LoVo (cell line): Measurements from ENCODE around the gene DLX2.
A peak's percentile ranks its signal among the peaks of the same experiment; 100 is the strongest.

Experiments used
- DNase-seq: peaks from one replicate; pipeline ENCODE4 v3.0.0-alpha.2; 2016; ENCODE audit warnings: low spot score

Gene DLX2

GRCh38 chr2:172107690-172108586 lies 5.2 kb upstream of the DLX2 start:
- DNase-seq = no peak

- no peak for DNase-seq
Observed at GRCh38 chr2:172106108-172106961, 3.6 kb upstream of the DLX2 start.

DNA sequence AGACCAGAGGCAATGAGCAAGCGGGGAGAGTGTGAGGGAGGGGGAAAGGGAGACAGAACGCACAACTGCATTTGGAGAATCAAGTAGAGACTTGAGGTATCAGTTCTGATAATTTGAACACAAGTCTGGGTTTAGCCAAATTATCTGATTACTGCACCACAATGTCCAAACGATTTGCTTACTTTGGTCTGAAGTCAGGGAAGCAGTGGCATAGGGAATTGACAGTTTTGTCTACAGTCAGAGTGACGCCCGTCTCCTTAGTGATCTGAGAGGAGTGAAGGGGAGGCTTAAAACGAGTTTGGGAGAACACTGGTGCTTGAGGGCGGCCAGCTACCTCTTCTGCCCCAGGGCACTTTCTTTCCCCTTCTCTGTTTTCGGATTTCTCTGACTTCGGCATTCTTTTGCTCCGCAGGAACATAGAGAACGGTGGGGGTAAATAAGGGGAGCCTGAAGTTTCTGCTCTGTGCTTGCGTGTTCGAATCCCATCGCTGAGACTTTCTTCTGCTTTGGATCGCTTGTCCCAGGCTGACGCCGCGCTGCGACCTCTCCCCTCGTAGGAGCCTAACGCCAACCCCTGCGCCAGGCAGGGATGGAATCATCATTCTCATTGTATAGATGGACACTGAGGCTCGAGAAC lies 2.9 kb upstream of the DLX2 start:
- no peak for DNase-seq

DNA sequence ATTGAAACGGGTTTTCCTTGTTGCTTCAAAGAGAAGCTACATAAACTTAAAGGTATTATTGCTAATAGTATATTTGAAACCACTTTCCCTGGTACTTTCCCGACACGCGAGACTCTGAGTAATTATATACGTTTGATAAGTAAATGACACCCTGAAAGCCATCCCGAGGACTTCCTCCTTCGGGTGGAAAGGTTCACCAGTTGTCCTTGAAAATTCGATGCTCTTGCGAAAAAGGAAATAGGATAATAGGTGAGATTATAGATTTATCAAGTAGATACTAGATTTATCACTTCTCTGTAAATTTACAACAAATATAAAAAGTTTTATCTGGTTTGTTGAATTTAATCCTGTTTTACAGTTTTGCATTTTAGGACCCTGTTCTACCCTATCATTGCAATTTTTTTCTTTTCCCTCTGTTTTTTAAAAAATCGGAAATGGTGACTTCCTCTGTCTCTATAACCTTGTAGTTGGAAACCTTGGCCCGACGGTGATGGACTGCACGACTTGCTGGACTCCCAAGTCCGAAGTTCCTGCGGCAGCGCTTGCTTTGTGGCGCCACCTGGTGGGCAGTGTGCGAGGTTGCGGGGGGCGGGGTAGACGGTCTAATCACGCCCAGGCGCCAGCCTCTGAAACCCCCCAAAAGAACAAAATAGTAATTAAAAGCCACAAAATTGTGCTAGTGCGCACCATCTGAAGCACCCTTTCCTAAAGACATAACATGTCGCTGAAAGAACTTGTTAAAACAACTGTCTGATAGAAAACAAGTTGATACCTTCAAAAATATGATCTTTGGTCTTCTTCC lies 972 bp upstream of the DLX2 start:
- peak; percentile 81 for DNase-seq

GRCh38 chr2:172101821-172102390 lies 794 bp downstream of the DLX2 start:
- DNase-seq = no peak

DNA sequence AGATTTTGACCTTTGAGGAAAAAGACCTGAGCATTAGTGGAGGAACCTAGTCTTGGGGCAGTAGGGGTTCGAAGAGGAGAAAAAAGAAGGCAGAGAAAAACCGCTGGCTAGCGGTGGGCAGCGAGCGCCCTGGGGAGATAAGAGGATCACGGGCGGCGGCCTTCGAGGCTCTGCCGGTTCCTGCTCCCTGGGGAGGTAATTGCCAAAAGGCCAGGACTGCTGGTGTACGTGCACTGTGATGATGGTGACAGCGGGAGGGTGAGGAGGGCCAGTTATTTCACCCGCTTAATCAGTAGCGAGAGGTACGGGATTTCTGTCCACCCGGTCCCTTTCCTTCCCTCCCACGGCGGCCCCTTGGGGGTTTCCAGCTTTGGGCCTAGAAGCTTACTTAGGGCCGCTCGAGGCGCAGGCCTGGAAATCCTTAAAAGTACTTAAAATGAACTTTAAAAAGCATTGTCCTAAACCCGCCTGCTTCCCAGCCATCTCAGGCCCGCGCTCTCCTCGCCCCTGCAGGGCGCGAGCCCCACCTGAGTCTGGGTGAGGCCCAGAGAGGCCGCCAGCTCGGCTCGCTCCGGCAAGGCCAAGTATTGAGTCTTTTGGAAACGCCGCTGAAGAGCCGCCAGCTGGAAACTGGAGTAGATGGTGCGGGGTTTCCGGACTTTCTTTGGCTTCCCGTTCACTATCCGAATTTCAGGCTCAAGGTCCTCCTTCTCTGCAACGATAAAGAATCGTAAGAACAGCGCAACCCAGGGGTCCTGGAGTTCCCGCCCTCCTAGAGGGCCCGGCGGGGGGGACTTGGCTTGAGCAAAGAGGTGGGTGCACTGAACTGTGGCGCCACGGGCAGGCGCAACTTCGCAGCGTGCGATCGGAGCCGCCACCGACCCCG lies 1.5 kb downstream of the DLX2 start:
- no peak for DNase-seq

DNA sequence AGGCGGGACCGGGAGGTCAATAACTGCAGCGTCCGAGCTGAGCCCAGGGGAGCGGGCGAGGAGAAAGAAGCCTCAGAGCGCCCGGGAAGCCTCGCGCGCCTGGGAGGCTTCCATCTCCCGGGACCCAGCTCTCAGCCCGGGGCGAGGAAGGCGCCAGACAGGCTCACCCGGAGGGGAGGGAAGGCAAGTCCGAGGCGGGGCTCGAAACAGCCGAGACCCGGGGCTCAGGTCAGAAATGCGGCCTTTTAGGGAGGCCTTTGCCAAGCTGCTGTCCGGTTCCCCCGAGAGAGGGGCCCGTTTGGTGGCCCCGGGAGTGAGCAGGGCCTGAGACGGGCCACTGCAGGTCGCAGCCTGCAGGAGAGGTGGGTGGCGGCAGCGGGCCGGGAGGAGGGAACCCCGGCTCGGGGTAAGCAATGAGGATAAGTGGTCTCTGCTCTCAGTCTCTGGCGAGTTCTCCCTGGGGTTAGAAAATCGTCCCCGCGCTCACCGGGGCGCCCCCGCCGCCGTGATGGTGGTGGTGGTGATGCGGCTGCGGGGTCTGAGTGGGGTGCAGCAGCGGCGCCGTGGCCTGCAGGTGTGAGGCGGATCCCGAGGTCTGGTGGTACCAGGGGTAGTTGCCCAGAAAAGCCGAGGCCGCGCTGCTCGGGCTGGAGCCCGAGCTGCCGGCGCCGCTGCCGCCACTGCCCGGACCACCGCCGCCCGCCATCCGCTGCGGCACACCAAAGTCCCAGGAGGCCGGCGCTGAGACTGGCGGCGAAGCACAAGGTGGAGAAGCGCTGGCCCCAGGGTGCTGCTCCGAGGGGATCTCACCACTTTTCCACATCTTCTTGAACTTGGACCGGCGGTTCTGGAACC lies 2.4 kb downstream of the DLX2 start:
- no peak for DNase-seq

DNA sequence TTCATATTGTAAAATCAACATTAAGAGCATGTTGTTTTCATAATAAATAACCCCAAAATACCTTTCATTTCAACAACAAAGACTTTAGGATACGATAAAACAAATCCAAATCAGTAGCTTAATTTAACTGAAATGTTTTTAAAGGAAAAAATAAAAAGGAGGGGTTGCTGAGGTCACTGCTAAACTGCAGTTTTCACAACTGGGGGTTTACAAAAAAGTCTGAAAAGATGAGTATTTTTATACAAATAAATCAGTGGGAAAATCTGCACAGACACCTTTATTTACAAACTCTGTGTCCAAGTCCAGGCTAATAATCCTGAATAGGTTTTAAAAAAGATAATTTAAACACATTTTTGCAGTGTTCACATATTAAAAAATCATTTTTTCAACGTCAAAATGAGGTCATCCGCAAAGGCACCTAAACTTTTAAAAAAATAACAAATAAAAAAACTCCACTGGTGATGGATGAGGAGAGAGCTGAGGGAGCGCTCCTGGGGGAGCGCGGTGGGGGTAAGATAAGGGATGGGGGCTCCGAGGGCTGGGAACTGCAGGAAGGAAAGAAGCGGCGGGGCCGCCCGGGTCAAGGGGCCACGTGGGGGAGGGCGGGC lies 3.1 kb downstream of the DLX2 start:
- no peak for DNase-seq

DNA sequence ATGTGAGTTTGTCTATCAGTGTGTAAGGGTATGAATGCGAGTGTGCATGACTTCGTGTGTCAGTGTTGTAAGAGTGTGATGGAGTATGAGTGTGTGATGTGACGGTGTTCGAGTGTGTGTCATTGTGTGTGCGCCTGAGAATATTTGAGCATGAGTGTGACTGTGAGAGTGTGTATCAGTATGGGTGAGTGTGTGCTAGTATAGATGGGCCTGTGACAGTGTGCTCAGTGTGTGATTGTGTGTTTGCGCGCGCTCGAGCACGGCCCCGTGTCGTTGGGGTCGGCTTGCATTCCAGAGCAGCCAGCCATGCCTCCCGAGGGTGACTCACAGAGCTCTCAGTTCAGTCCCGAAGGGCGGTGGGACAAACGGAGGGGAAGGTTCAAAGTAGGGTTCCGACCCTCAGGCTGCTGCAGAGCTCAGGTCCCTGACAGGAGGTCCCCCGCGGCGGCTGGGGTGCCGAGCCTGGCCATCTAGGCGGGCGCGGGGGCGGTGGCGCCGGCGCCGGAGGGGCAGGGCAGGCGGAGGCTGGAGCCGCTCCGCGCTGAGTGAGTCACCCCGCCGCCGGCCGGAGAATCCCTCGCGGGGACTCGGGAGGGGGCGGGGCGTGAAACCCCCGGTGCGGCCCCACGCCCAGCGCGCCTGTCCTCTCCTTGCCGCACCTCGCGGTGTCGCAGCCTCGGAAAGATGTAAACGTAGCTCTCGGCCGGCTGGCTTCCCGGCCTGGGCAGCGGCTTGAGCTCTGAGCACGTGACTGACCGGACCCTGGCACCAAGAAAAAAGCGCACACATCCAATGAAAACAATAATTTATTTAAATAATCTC lies 3.8 kb downstream of the DLX2 start:
- DNase-seq = peak; percentile 85

- no peak for DNase-seq
Observed at GRCh38 chr2:172098287-172098649, 4.4 kb downstream of the DLX2 start.

DNA sequence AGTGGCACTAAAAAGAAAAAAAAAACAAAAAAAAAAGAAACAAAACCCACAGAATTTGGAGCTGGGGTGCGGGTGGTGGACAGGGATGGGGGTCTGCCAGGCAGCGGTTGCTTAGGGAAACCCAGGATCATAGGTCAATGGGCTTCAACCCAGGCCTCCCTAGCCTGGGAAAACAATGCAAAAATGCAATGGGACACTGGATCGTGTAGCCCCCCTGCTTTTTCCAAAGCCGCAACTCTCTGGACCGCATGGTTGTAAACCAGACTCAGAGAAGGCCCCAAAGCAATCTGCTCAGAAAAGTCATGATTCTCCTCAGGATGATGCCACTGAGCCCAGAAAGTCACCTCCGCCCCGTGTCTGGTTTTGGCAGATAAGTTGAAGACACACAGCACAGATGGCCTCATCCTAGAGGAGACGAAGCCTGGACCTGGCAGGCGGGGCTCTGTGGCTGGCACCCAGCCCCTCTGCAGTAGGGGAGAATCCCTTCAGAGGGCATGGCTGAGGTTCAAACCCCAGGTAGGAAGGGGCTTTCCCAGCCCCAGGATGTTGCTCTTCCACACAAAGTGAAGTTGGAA lies 5.1 kb downstream of the DLX2 start:
- DNase-seq = no peak

DNA sequence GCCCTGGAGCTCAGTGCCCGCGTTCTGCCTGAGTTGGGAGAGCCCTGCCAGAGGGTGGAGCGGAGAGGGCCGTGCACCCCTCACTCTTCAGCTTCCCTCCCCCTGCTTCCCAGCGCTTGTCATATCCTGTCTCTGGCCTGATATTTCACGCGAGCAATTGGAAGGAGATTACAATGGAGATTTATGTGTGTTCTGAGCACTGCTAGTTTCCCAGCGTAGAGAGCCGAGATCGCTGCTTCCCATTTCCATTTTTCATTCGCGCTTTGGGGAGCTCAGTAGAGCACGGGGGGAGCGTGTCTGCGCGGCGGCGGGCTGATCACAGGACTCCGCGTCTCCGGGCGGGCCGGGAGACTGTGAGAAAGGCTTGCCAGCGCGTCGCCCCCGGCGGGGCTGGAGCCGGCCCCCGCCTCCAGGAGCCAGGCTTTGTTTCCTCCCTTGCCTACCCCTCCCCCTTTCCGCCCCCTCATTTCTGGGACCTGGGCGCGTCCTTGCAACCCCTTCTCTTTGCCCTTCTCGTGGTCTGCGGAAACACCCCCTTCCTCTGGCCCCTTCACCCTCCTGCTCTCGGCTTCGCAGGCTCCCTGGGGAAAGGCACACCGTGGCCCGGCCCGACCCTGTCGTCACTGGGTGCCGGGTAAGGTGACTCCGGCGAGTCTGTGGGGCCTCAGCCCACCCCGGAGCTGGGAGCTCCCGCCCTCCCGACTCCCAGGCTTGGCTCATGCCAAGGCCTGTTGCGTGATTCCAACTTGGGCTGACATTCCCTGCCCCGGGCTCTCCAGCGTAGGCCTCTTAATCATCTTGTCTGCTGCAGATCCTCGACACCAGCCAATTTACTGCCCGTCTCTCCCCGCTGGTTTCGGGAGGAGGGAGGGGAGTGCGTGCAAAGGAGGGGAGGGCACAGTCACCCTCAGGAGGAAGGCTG lies 5.8 kb downstream of the DLX2 start:
- DNase-seq = no peak

DNA sequence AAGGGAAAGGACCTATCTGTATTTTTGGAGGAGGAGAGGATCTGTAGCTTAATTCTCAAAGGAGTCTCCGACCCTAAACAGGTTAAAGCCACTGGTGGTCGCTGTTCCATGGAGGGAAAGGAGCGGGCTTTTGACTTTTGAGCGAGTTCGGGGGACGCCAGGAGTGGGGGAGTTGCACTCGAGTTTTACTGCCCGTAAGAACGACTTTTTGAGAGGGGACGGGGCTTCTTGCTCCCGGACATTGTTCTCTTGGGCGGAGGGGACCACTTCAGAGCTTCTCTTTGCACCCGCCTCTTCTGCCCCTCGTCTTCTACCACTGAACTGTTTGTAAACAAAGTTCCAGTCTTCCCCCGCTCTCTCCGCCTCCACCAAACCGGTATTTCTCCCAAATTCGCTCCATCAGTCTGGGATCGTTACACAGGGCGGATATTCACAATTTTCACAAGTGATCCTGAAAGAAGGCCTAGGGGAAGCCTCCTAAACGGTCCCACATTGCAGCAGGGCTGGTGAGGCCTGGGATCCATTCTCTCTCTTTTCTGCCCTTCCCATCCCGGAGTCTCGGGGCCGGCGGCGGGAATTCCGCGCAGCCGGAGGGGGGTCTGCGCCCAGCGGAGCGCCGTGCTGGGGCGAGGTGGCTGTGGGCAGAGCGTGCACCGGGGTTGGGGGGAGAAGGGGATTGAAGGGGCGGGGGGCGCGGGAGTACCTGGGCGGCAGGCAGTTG lies 6.6 kb downstream of the DLX2 start:
- no peak for DNase-seq

- peak; percentile 71 for DNase-seq
Observed at GRCh38 chr2:172095146-172095904, 7.4 kb downstream of the DLX2 start.
